Measurements from ENCODE around the gene CCDC141. TPM values are rescaled to one million over a fixed set of nuclear protein-coding genes. Genes with fewer than 3 reads are reported as not detected.

Gene CCDC141
- polyA plus RNA-seq, 1 donor = 0.70 TPM

GRCh38 chr2:178829981-178830380, 220.0 kb downstream of the CCDC141 start:
- H3K36me3 ChIP-seq (ENCODE audit: control insufficient read depth, insufficient read depth, low read length) = no peaks in the 10 kb centered on the region
- no peak overlapping the region for H3K27ac ChIP-seq (ENCODE audit: low read length)
- DNase-seq = no peak
- H3K4me3 ChIP-seq (ENCODE audit: low read length) = no peak overlapping the region
- H3K9me3 ChIP-seq (ENCODE audit: control insufficient read depth, low read depth, low read length) = no peaks in the 10 kb centered on the region
- no peaks in the 10 kb centered on the region for H3K27me3 ChIP-seq (ENCODE audit: control insufficient read depth, insufficient read depth, low read length)
- H3K4me1 ChIP-seq (ENCODE audit: control insufficient read depth, insufficient read depth, low read length) = no peaks in the 10 kb centered on the region
- no CpG with 5 or more reads among the region's 3 CpGs for WGBS (ENCODE audit: insufficient coverage, low lambda C conversion rate)

GRCh38 chr2:178829299-178829960, 220.5 kb downstream of the CCDC141 start:
- H3K4me3 ChIP-seq (ENCODE audit: low read length) = no peak overlapping the region
- no peaks in the 10 kb centered on the region for H3K27me3 ChIP-seq (ENCODE audit: control insufficient read depth, insufficient read depth, low read length)
- 92% methylated on average over 2 of the region's 3 CpGs for WGBS (ENCODE audit: insufficient coverage, low lambda C conversion rate)

GRCh38 chr2:178828486-178828881, 221.5 kb downstream of the CCDC141 start:
- Histone ChIP-seq H3K36me3 (ENCODE audit: control insufficient read depth, insufficient read depth, low read length) (no peaks in the 10 kb centered on the region), H3K27me3 (ENCODE audit: control insufficient read depth, insufficient read depth, low read length) (no peaks in the 10 kb centered on the region), H3K4me3 (ENCODE audit: low read length) (no peak overlapping the region), H3K4me1 (ENCODE audit: control insufficient read depth, insufficient read depth, low read length) (no peaks in the 10 kb centered on the region), H3K9me3 (ENCODE audit: control insufficient read depth, low read depth, low read length) (no peaks in the 10 kb centered on the region), H3K27ac (ENCODE audit: low read length) (no peak overlapping the region)
- WGBS (ENCODE audit: insufficient coverage, low lambda C conversion rate) = 92% methylated on average over 2 of the region's 4 CpGs
- DNase-seq = no peak

More at GRCh38 chr2:178829299-178829960, 220.5 kb downstream of the CCDC141 start:
- H3K4me1 ChIP-seq (ENCODE audit: control insufficient read depth, insufficient read depth, low read length) = no peaks in the 10 kb centered on the region
- DNase-seq = no peak
- H3K36me3 ChIP-seq (ENCODE audit: control insufficient read depth, insufficient read depth, low read length) = no peaks in the 10 kb centered on the region
- no peak overlapping the region for H3K27ac ChIP-seq (ENCODE audit: low read length)
- H3K9me3 ChIP-seq (ENCODE audit: control insufficient read depth, low read depth, low read length) = no peaks in the 10 kb centered on the region

- WGBS (ENCODE audit: insufficient coverage, low lambda C conversion rate) = 75% methylated on average over 7 of the region's 9 CpGs
Measured at GRCh38 chr2:178827739-178828485, 222.0 kb downstream of the CCDC141 start.

GRCh38 chr2:178827111-178827510, 222.8 kb downstream of the CCDC141 start:
- Histone ChIP-seq H3K4me3 (ENCODE audit: low read length) (no peak overlapping the region), H3K27me3 (ENCODE audit: control insufficient read depth, insufficient read depth, low read length) (no peaks in the 10 kb centered on the region), H3K36me3 (ENCODE audit: control insufficient read depth, insufficient read depth, low read length) (no peaks in the 10 kb centered on the region), H3K4me1 (ENCODE audit: control insufficient read depth, insufficient read depth, low read length) (no peaks in the 10 kb centered on the region), H3K9me3 (ENCODE audit: control insufficient read depth, low read depth, low read length) (no peaks in the 10 kb centered on the region), H3K27ac (ENCODE audit: low read length) (no peak overlapping the region)
- 100% methylated on average over 1 of the region's 1 CpG for WGBS (ENCODE audit: insufficient coverage, low lambda C conversion rate)
- no peak for DNase-seq

More at GRCh38 chr2:178827739-178828485, 222.0 kb downstream of the CCDC141 start:
- H3K4me3 ChIP-seq (ENCODE audit: low read length) = no peak overlapping the region
- no peaks in the 10 kb centered on the region for H3K9me3 ChIP-seq (ENCODE audit: control insufficient read depth, low read depth, low read length)
- no peaks in the 10 kb centered on the region for H3K27me3 ChIP-seq (ENCODE audit: control insufficient read depth, insufficient read depth, low read length)
- no peaks in the 10 kb centered on the region for H3K36me3 ChIP-seq (ENCODE audit: control insufficient read depth, insufficient read depth, low read length)
- H3K4me1 ChIP-seq (ENCODE audit: control insufficient read depth, insufficient read depth, low read length) = no peaks in the 10 kb centered on the region
- no peak overlapping the region for H3K27ac ChIP-seq (ENCODE audit: low read length)
- DNase-seq = peak in 1 of 2 donors; percentile 5

- WGBS (ENCODE audit: insufficient coverage, low lambda C conversion rate) = no CpG with 5 or more reads among the region's 1 CpG
- Histone ChIP-seq H3K4me1 (ENCODE audit: control insufficient read depth, insufficient read depth, low read length) (no peaks in the 10 kb centered on the region), H3K27ac (ENCODE audit: low read length) (no peak overlapping the region), H3K9me3 (ENCODE audit: control insufficient read depth, low read depth, low read length) (no peaks in the 10 kb centered on the region), H3K27me3 (ENCODE audit: control insufficient read depth, insufficient read depth, low read length) (no peaks in the 10 kb centered on the region), H3K36me3 (ENCODE audit: control insufficient read depth, insufficient read depth, low read length) (no peaks in the 10 kb centered on the region), H3K4me3 (ENCODE audit: low read length) (no peak overlapping the region)
- no peak for DNase-seq
Measured at GRCh38 chr2:178825183-178825582, 224.8 kb downstream of the CCDC141 start.

GRCh38 chr2:178824181-178824580, 225.8 kb downstream of the CCDC141 start:
- no peak for DNase-seq
- H3K9me3 ChIP-seq (ENCODE audit: control insufficient read depth, low read depth, low read length) = no peaks in the 10 kb centered on the region
- H3K27ac ChIP-seq (ENCODE audit: low read length) = no peak overlapping the region
- no CpG with 5 or more reads among the region's 7 CpGs for WGBS (ENCODE audit: insufficient coverage, low lambda C conversion rate)
- H3K36me3 ChIP-seq (ENCODE audit: control insufficient read depth, insufficient read depth, low read length) = no peaks in the 10 kb centered on the region
- no peak overlapping the region for H3K4me3 ChIP-seq (ENCODE audit: low read length)
- H3K4me1 ChIP-seq (ENCODE audit: control insufficient read depth, insufficient read depth, low read length) = no peaks in the 10 kb centered on the region
- no peaks in the 10 kb centered on the region for H3K27me3 ChIP-seq (ENCODE audit: control insufficient read depth, insufficient read depth, low read length)

GRCh38 chr2:178819992-178820391, 229.9 kb downstream of the CCDC141 start:
- no peak for DNase-seq
- Histone ChIP-seq H3K4me1 (ENCODE audit: control insufficient read depth, insufficient read depth, low read length) (no peaks in the 10 kb centered on the region), H3K4me3 (ENCODE audit: low read length) (no peak overlapping the region), H3K27me3 (ENCODE audit: control insufficient read depth, insufficient read depth, low read length) (no peaks in the 10 kb centered on the region), H3K9me3 (ENCODE audit: control insufficient read depth, low read depth, low read length) (no peaks in the 10 kb centered on the region), H3K27ac (ENCODE audit: low read length) (no peak overlapping the region), H3K36me3 (ENCODE audit: control insufficient read depth, insufficient read depth, low read length) (no peaks in the 10 kb centered on the region)
- WGBS (ENCODE audit: insufficient coverage, low lambda C conversion rate) = no CpG with 5 or more reads among the region's 4 CpGs

GRCh38 chr2:178819147-178819875, 230.6 kb downstream of the CCDC141 start:
- Histone ChIP-seq H3K9me3 (ENCODE audit: control insufficient read depth, low read depth, low read length) (no peaks in the 10 kb centered on the region), H3K4me1 (ENCODE audit: control insufficient read depth, insufficient read depth, low read length) (no peaks in the 10 kb centered on the region), H3K36me3 (ENCODE audit: control insufficient read depth, insufficient read depth, low read length) (no peaks in the 10 kb centered on the region), H3K4me3 (ENCODE audit: low read length) (no peak overlapping the region), H3K27ac (ENCODE audit: low read length) (no peak overlapping the region), H3K27me3 (ENCODE audit: control insufficient read depth, insufficient read depth, low read length) (no peaks in the 10 kb centered on the region)
- DNase-seq = no peak
- no CpG with 5 or more reads among the region's 1 CpG for WGBS (ENCODE audit: insufficient coverage, low lambda C conversion rate)

- DNase-seq = no peak
- H3K4me1 ChIP-seq (ENCODE audit: control insufficient read depth, insufficient read depth, low read length) = no peaks in the 10 kb centered on the region
- H3K27me3 ChIP-seq (ENCODE audit: control insufficient read depth, insufficient read depth, low read length) = no peaks in the 10 kb centered on the region
- H3K4me3 ChIP-seq (ENCODE audit: low read length) = no peak overlapping the region
- 90% methylated on average over 1 of the region's 2 CpGs for WGBS (ENCODE audit: insufficient coverage, low lambda C conversion rate)
- H3K27ac ChIP-seq (ENCODE audit: low read length) = no peak overlapping the region
- H3K36me3 ChIP-seq (ENCODE audit: control insufficient read depth, insufficient read depth, low read length) = no peaks in the 10 kb centered on the region
- H3K9me3 ChIP-seq (ENCODE audit: control insufficient read depth, low read depth, low read length) = no peaks in the 10 kb centered on the region
Measured at GRCh38 chr2:178811901-178812300, 238.0 kb downstream of the CCDC141 start.

Measured in large intestine (tissue), 3 donors.